Caco-2 (cell line): Measurements from ENCODE around the gene CXCL12. TPM values are rescaled to one million over a fixed set of nuclear protein-coding genes. Genes with fewer than 3 reads are reported as not detected.

Experiments used
- BruUV-seq: library from RNA; stranded (reverse); fragments of 400-500 nt; replicated peaks from 2 replicates; lab custom pipeline; 2021; lab: Mats Ljungman, UMichigan
- CTCF ChIA-PET: fragments of 300-600 bp; sonication (Branson Sonifier 250); formaldehyde crosslinking; loops from one replicate; lab custom pipeline; 2022; ENCODE audit warnings: antibody characterized with exemption; lab: Charles Lee
- POLR2A ChIA-PET: fragments of 300-600 bp; sonication (Branson Sonifier 250); formaldehyde crosslinking; loops from one replicate; lab custom pipeline; 2022; ENCODE audit warnings: antibody characterized with exemption; lab: Charles Lee
- DNase-seq, 2 experiments: peaks; one replicate each; pipeline versions ENCODE4 v3.0.0 to v3.0.0-alpha.2; 2020 to 2022
- H3K27me3 ChIP-seq: replicated peaks from 2 replicates; pipeline ENCODE4 v1.6.0; 2011; ENCODE audit warnings: low read length; ENCODE audit not compliant: control insufficient read depth, insufficient read depth
- H3K36me3 ChIP-seq: 2 replicates; pipeline ENCODE4 v1.5.1; 2011; ENCODE audit warnings: low read length; ENCODE audit not compliant: control insufficient read depth, insufficient read depth
- H3K4me1 ChIP-seq: fragments of 250-450 bp; sonication (Bioruptor Pico); 2 replicates; pipeline ENCODE4 v1.5.1; 2020; ENCODE audit warnings: mild to moderate bottlenecking
- H3K4me3 ChIP-seq: 2 replicates; pipeline ENCODE4 v1.5.1; 2011; ENCODE audit warnings: low read depth, mild to moderate bottlenecking, control low read depth, low read length
- H3K9me3 ChIP-seq: fragments of 250-450 bp; sonication (Bioruptor Pico); 2 replicates; pipeline ENCODE4 v1.5.1; 2020; ENCODE audit warnings: mild to moderate bottlenecking, moderate library complexity
- H3K27ac Mint-ChIP-seq: one replicate; pipeline ENCODE4 v1.8.0; 2022; ENCODE audit warnings: mixed read lengths; ENCODE audit not compliant: unreplicated experiment
- H3K27me3 Mint-ChIP-seq: one replicate; pipeline ENCODE4 v1.8.0; 2022; ENCODE audit warnings: mixed read lengths; ENCODE audit not compliant: insufficient read depth, unreplicated experiment
- H3K36me3 Mint-ChIP-seq: one replicate; pipeline ENCODE4 v1.8.0; 2022; ENCODE audit warnings: mild to moderate bottlenecking, mixed read lengths; ENCODE audit not compliant: insufficient read depth, unreplicated experiment
- H3K4me1 Mint-ChIP-seq: one replicate; pipeline ENCODE4 v1.8.0; 2022; ENCODE audit warnings: low read depth, mixed read lengths; ENCODE audit not compliant: unreplicated experiment
- H3K4me3 Mint-ChIP-seq: one replicate; pipeline ENCODE4 v1.8.0; 2022; ENCODE audit warnings: mild to moderate bottlenecking, moderate library complexity, mixed read lengths; ENCODE audit not compliant: unreplicated experiment
- H3K9me3 Mint-ChIP-seq: one replicate; pipeline ENCODE4 v1.8.0; 2022; ENCODE audit warnings: mixed read lengths; ENCODE audit not compliant: unreplicated experiment
- CTCF ChIP-seq, 2 experiments: fragments of 200-600 bp in 1 of 2; IDR thresholded peaks; 1 replicate in 1 of 2; 2 replicates in 1 of 2; pipeline versions ENCODE4 v1.5.1 to v1.8.0; 2011 to 2022; ENCODE audit warnings: antibody characterized with exemption in 1 of 2, control low read depth in 1 of 2, inconsistent platforms in 1 of 2, low read depth in 1 of 2, low read length in 1 of 2, mild to moderate bottlenecking in 1 of 2, moderate library complexity in 1 of 2; ENCODE audit not compliant: insufficient read depth in 1 of 2, severe bottlenecking in 1 of 2, unreplicated experiment in 1 of 2
- intact Hi-C: fragments of 100-400 bp; cut with micrococcal nuclease; formaldehyde crosslinking; loops from one replicate; pipeline ENCODE4 v1.10.0; 2022; ENCODE audit not compliant: unreplicated experiment
- total RNA-seq: library from RNA; stranded (reverse); gene quantifications from 2 replicates; pipeline ENCODE4 v1.2.3, GENCODE V29; 2022

The CXCL12 gene
- total RNA-seq, 1 experiment from 2014 or later, result 0.27 TPM

- Mint-ChIP-seq H3K27me3 (peaks cover 7% of the 10 kb centered on the region), H3K36me3 (no peaks in the 10 kb centered on the region), H3K4me1 (no peaks in the 10 kb centered on the region), H3K4me3 (no peak overlapping the region), H3K9me3 (no peaks in the 10 kb centered on the region), H3K27ac (no peak overlapping the region)
- no peaks in the 10 kb centered on the region for H3K36me3 ChIP-seq
- POLR2A ChIA-PET, result no interaction called here
- intact Hi-C loops, result no loop called here
- no peaks in the 10 kb centered on the region for H3K9me3 ChIP-seq
- no peak for DNase-seq
- H3K4me3 ChIP-seq, result no peak overlapping the region
- no TSS peak for BruUV-seq
- no peaks in the 10 kb centered on the region for H3K27me3 ChIP-seq
- TF ChIP-seq CTCF (IDR thresholded peaks at IDR 0.05; ENCODE audit: insufficient read depth in 1 of 2, low read depth in 1 of 2, low read length in 1 of 2, severe bottlenecking in 1 of 2, unreplicated experiment in 1 of 2), result no peak
- no peaks in the 10 kb centered on the region for H3K4me1 ChIP-seq
- CTCF ChIA-PET, result no interaction called here
Observed at GRCh38 chr10:44334091-44334490, 50.8 kb downstream of the CXCL12 start.

GRCh38 chr10:44333511-44333910 is 51.4 kb downstream of the CXCL12 start:
- Mint-ChIP-seq H3K9me3 (no peaks in the 10 kb centered on the region), H3K27ac (no peak overlapping the region), H3K4me3 (no peak overlapping the region), H3K4me1 (no peaks in the 10 kb centered on the region), H3K36me3 (no peaks in the 10 kb centered on the region), H3K27me3 (peaks cover 7% of the 10 kb centered on the region)
- ChIA-PET CTCF (no interaction called here), POLR2A (no interaction called here)
- no peak for TF ChIP-seq CTCF (IDR thresholded peaks at IDR 0.05; ENCODE audit: insufficient read depth in 1 of 2, low read depth in 1 of 2, low read length in 1 of 2, severe bottlenecking in 1 of 2, unreplicated experiment in 1 of 2)
- DNase-seq, result no peak
- Histone ChIP-seq H3K36me3 (no peaks in the 10 kb centered on the region), H3K4me3 (no peak overlapping the region), H3K9me3 (no peaks in the 10 kb centered on the region), H3K4me1 (no peaks in the 10 kb centered on the region), H3K27me3 (no peaks in the 10 kb centered on the region)
- intact Hi-C loops, result no loop called here
- BruUV-seq, result no TSS peak

GRCh38 chr10:44332465-44332864 is 52.4 kb downstream of the CXCL12 start:
- Mint-ChIP-seq H3K4me1 (no peaks in the 10 kb centered on the region), H3K27me3 (peaks cover 7% of the 10 kb centered on the region), H3K9me3 (no peaks in the 10 kb centered on the region), H3K4me3 (no peak overlapping the region), H3K27ac (no peak overlapping the region), H3K36me3 (no peaks in the 10 kb centered on the region)
- no peaks in the 10 kb centered on the region for H3K4me1 ChIP-seq
- no peaks in the 10 kb centered on the region for H3K27me3 ChIP-seq
- H3K4me3 ChIP-seq, result no peak overlapping the region
- no TSS peak for BruUV-seq
- H3K36me3 ChIP-seq, result no peaks in the 10 kb centered on the region
- intact Hi-C loops, result no loop called here
- ChIA-PET CTCF (no interaction called here), POLR2A (no interaction called here)
- H3K9me3 ChIP-seq, result no peaks in the 10 kb centered on the region
- DNase-seq, result peak in 1 of 2 experiments; percentile 26
- TF ChIP-seq CTCF (IDR thresholded peaks at IDR 0.05; ENCODE audit: insufficient read depth in 1 of 2, low read depth in 1 of 2, low read length in 1 of 2, severe bottlenecking in 1 of 2, unreplicated experiment in 1 of 2), result no peak
